Measurements from ENCODE around the gene SRGAP2B. TPM values are rescaled to one million over a fixed set of nuclear protein-coding genes. Genes with fewer than 3 reads are reported as not detected.
"Not testable (repeated sequence)": the region's sequence is repeated elsewhere in the genome, so short reads cannot be mapped to it uniquely, and the experiment has no call there.

The SRGAP2B gene
- total RNA-seq, 4 donors from 2014 or later: 11.8 to 44.6 (median 20.3) TPM

GRCh38 chr1:145078787-145079370 is 16.2 kb downstream of the SRGAP2B start:
- DNase-seq (ENCODE audit: extremely low spot score); H3K27me3 ChIP-seq; H3K4me1 ChIP-seq; H3K4me3 ChIP-seq; intact Hi-C loops (cut with DNase I); H3K27ac ChIP-seq (replicated peaks in 1 of 4); H3K9me3 ChIP-seq; H3K36me3 ChIP-seq: not testable (repeated sequence)
- no CpG with 5 or more reads among the region's 5 CpGs for WGBS

GRCh38 chr1:145077872-145078786 is 17.0 kb downstream of the SRGAP2B start:
- H3K27ac ChIP-seq (replicated peaks in 1 of 4); DNase-seq (ENCODE audit: extremely low spot score); H3K27me3 ChIP-seq; H3K4me1 ChIP-seq; intact Hi-C loops (cut with DNase I); H3K36me3 ChIP-seq; H3K4me3 ChIP-seq; H3K9me3 ChIP-seq: not testable (repeated sequence)
- no CpG with 5 or more reads among the region's 11 CpGs for WGBS

- intact Hi-C loops (cut with DNase I); H3K4me1 ChIP-seq; H3K27ac ChIP-seq (replicated peaks in 1 of 4); H3K9me3 ChIP-seq; DNase-seq (ENCODE audit: extremely low spot score); H3K36me3 ChIP-seq; H3K4me3 ChIP-seq; H3K27me3 ChIP-seq: not testable (repeated sequence)
- WGBS: no CpG with 5 or more reads among the region's 3 CpGs
Observed at GRCh38 chr1:145076877-145077276, 18.3 kb downstream of the SRGAP2B start.

- H3K27me3 ChIP-seq; H3K4me3 ChIP-seq; intact Hi-C loops (cut with DNase I); DNase-seq (ENCODE audit: extremely low spot score); H3K36me3 ChIP-seq; H3K9me3 ChIP-seq; H3K4me1 ChIP-seq; H3K27ac ChIP-seq (replicated peaks in 1 of 4): not testable (repeated sequence)
- WGBS: 78% methylated on average over 1 of the region's 6 CpGs
Observed at GRCh38 chr1:145074021-145074559, 21.0 kb downstream of the SRGAP2B start.

GRCh38 chr1:145071569-145071968 is 23.6 kb downstream of the SRGAP2B start:
- H3K4me1 ChIP-seq; DNase-seq (ENCODE audit: extremely low spot score); H3K9me3 ChIP-seq; intact Hi-C loops (cut with DNase I); H3K27ac ChIP-seq (replicated peaks in 1 of 4); H3K36me3 ChIP-seq; H3K27me3 ChIP-seq; H3K4me3 ChIP-seq: not testable (repeated sequence)
- 80% methylated on average over 1 of the region's 6 CpGs for WGBS

GRCh38 chr1:145066486-145066885 is 28.6 kb downstream of the SRGAP2B start:
- WGBS: no CpG with 5 or more reads among the region's 10 CpGs
- H3K27me3 ChIP-seq; intact Hi-C loops (cut with DNase I); H3K27ac ChIP-seq (replicated peaks in 1 of 4); H3K4me1 ChIP-seq; H3K36me3 ChIP-seq; H3K4me3 ChIP-seq; DNase-seq (ENCODE audit: extremely low spot score); H3K9me3 ChIP-seq: not testable (repeated sequence)

- not testable (repeated sequence) for DNase-seq (ENCODE audit: extremely low spot score)
- WGBS: no CpG with 5 or more reads among the region's 5 CpGs
Observed at GRCh38 chr1:145065194-145065826, 29.8 kb downstream of the SRGAP2B start.

GRCh38 chr1:145063941-145064648 is 31.0 kb downstream of the SRGAP2B start:
- intact Hi-C loops (cut with DNase I); H3K4me3 ChIP-seq; DNase-seq (ENCODE audit: extremely low spot score); H3K27me3 ChIP-seq; H3K36me3 ChIP-seq; H3K9me3 ChIP-seq; H3K27ac ChIP-seq (replicated peaks in 1 of 4); H3K4me1 ChIP-seq: not testable (repeated sequence)
- no CpG with 5 or more reads among the region's 2 CpGs for WGBS

More at GRCh38 chr1:145065194-145065826, 29.8 kb downstream of the SRGAP2B start:
- H3K27me3 ChIP-seq; H3K9me3 ChIP-seq; H3K36me3 ChIP-seq; H3K4me1 ChIP-seq; intact Hi-C loops (cut with DNase I); H3K27ac ChIP-seq (replicated peaks in 1 of 4); H3K4me3 ChIP-seq: not testable (repeated sequence)

GRCh38 chr1:145063285-145063684 is 31.8 kb downstream of the SRGAP2B start:
- intact Hi-C loops (cut with DNase I); H3K4me3 ChIP-seq; H3K36me3 ChIP-seq; H3K27ac ChIP-seq (replicated peaks in 1 of 4); DNase-seq (ENCODE audit: extremely low spot score); H3K9me3 ChIP-seq; H3K4me1 ChIP-seq; H3K27me3 ChIP-seq: not testable (repeated sequence)
- no CpG with 5 or more reads among the region's 2 CpGs for WGBS

GRCh38 chr1:145058184-145058583 is 36.9 kb downstream of the SRGAP2B start:
- intact Hi-C loops (cut with DNase I); H3K4me3 ChIP-seq; H3K27me3 ChIP-seq; H3K27ac ChIP-seq (replicated peaks in 1 of 4); DNase-seq (ENCODE audit: extremely low spot score); H3K4me1 ChIP-seq; H3K36me3 ChIP-seq; H3K9me3 ChIP-seq: not testable (repeated sequence)
- no CpG with 5 or more reads among the region's 3 CpGs for WGBS

GRCh38 chr1:145055217-145055760 is 39.8 kb downstream of the SRGAP2B start:
- WGBS: no CpG with 5 or more reads among the region's 4 CpGs
- DNase-seq (ENCODE audit: extremely low spot score); H3K27me3 ChIP-seq; intact Hi-C loops (cut with DNase I); H3K4me3 ChIP-seq; H3K9me3 ChIP-seq; H3K36me3 ChIP-seq; H3K27ac ChIP-seq (replicated peaks in 1 of 4); H3K4me1 ChIP-seq: not testable (repeated sequence)

- H3K27ac ChIP-seq (replicated peaks in 1 of 4); H3K27me3 ChIP-seq; intact Hi-C loops (cut with DNase I); H3K36me3 ChIP-seq; H3K9me3 ChIP-seq; H3K4me1 ChIP-seq; DNase-seq (ENCODE audit: extremely low spot score); H3K4me3 ChIP-seq: not testable (repeated sequence)
- WGBS: no CpG with 5 or more reads among the region's 4 CpGs
Observed at GRCh38 chr1:145053428-145053827, 41.7 kb downstream of the SRGAP2B start.

All from esophagus muscularis mucosa (tissue), 4 donors.